ENCODE measurements around the gene C8B.

Gene C8B

GRCh38 chr1:56897150-56898004, 68.4 kb downstream of the C8B start:
- no peak for DNase-seq (ENCODE audit: low spot score)

- DNase-seq (ENCODE audit: low spot score), result no peak
These were observed 71.8 kb downstream of the C8B start for GRCh38 chr1:56894014-56894413.

DNA sequence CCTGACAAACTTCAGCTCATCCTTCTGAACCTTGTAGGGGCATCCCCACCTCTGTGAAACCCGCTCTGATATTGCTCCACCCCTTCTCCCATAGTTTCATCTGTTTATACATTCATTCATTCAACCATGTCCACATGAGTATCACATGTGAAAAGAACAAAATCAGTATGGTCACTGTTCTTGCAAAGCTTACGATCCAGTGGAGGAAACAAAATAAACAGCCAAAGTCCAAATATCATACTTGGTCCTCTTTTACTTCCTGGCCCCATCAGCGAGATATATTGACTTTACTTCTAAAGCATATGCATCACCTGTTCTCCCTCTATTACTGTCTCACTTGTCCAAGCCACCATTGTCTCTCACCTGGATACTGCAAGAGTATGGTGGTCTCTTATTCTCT, 75.6 kb downstream of the C8B start:
- DNase-seq (ENCODE audit: low spot score), result no peak

DNA sequence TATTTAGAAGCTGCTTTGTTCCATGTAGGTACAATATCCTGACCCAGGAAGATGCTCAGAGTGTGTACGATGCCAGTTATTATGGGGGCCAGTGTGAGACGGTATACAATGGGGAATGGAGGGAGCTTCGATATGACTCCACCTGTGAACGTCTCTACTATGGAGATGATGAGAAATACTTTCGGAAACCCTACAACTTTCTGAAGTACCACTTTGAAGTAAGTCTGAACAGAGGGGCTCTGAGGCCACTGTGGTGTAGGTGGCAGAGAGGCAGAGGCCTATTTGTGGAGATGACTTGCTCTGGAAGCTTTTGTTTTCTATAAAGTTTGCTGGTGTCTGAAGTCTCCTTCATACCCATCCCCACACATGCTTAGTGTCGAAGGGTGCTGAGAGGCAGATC, 84.4 kb downstream of the C8B start:
- DNase-seq (ENCODE audit: low spot score), result no peak

DNA sequence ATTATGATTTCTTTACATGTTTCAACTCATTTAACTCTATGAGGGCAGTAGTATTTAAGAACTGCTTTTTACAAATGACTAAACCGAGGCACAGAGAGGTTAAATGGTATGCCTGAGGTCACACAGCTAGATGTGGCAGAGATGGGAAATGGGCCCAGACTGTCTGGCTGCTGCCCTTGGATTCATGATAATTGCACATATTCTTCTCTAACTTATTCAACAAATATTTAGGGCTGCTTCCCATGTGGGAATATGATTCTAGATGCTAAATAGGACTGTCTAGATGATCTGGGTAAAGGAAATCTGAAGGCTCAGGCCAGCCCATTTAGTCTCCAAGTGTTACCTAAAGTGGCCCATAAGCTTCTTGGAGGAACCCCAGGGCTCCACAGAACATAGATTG, 85.0 kb downstream of the C8B start:
- DNase-seq (ENCODE audit: low spot score), result no peak

Data from CD4-positive, alpha-beta T cell treated with Interleukin-15 for 4 hours (primary cell).